ENCODE results near the gene CRABP2.

GRCh38 chr1:156742801-156743200, 37.4 kb upstream of the CRABP2 start:
- TF ChIP-seq CTCF (IDR thresholded peaks at IDR 0.05; ENCODE audit: low read length) (no peak), EZH2 (optimal IDR thresholded peaks at IDR 0.05; ENCODE audit: low read depth, low read length) (no peak)

All from MM.1S (cell line).